WTC11 (cell line): Measurements from ENCODE around the gene CD302. TPM values are rescaled to one million over a fixed set of nuclear protein-coding genes. Genes with fewer than 3 reads are reported as not detected.

Experiments
- ATAC-seq: fragments of 200-7000 bp; cut with Tn5 transposase; 2 replicates; pipeline ENCODE4 v1.10.0; 2021; ENCODE audit warnings: mild to moderate bottlenecking, moderate library complexity
- CTCF ChIA-PET: fragments of 300-600 bp; sonication (Branson Sonifier 250); formaldehyde crosslinking; loops from one replicate; lab custom pipeline; 2021; ENCODE audit warnings: antibody characterized with exemption; lab: Charles Lee
- POLR2A ChIA-PET: fragments of 350-600 bp; sonication (Branson Sonifier 250); formaldehyde crosslinking; loops from one replicate; lab custom pipeline; 2021; ENCODE audit warnings: antibody characterized with exemption; lab: Charles Lee
- DNase-seq: peaks from one replicate; pipeline ENCODE4 v3.0.0; 2021; ENCODE audit warnings: low spot score
- H3K27ac Mint-ChIP-seq: 2 replicates; pipeline ENCODE4 v1.8.0; 2021; ENCODE audit warnings: mixed read lengths
- H3K27me3 Mint-ChIP-seq: 2 replicates; pipeline ENCODE4 v1.8.0; 2021; ENCODE audit warnings: low read depth, mild to moderate bottlenecking, moderate library complexity, mixed read lengths
- H3K36me3 Mint-ChIP-seq: 2 replicates; pipeline ENCODE4 v1.8.0; 2021; ENCODE audit warnings: mixed read lengths
- H3K4me1 Mint-ChIP-seq: 2 replicates; pipeline ENCODE4 v1.8.0; 2022; ENCODE audit warnings: mixed read lengths
- H3K4me3 Mint-ChIP-seq: 2 replicates; pipeline ENCODE4 v1.8.0; 2021; ENCODE audit warnings: mild to moderate bottlenecking, moderate library complexity, mixed read lengths
- H3K9me3 Mint-ChIP-seq: 2 replicates; pipeline ENCODE4 v1.8.0; 2021; ENCODE audit warnings: mixed read lengths
- FOXJ3 ChIP-seq: sonication (generic); formaldehyde crosslinking; IDR thresholded peaks from 2 replicates; pipeline ENCODE4 v1.9.0; 2021; ENCODE audit warnings: missing genetic modification reagents, mild to moderate bottlenecking, borderline replicate concordance
- HMGA2 ChIP-seq: fragments of 250-450 bp; sonication (Bioruptor Pico); IDR thresholded peaks from 2 replicates; pipeline ENCODE4 v1.4.0; 2021; ENCODE audit warnings: mild to moderate bottlenecking, moderate library complexity
- IRF1 ChIP-seq: sonication (generic); formaldehyde crosslinking; IDR thresholded peaks from 2 replicates; pipeline ENCODE4 v1.8.0; 2023; ENCODE audit warnings: missing genetic modification reagents
- JUN ChIP-seq: sonication (generic); formaldehyde crosslinking; IDR thresholded peaks from 2 replicates; pipeline ENCODE4 v1.8.0; 2023; ENCODE audit warnings: mild to moderate bottlenecking, missing genetic modification reagents
- MXD4 ChIP-seq: fragments of 250-450 bp; sonication (Bioruptor Pico); IDR thresholded peaks from 2 replicates; pipeline ENCODE4 v1.8.0; 2021; ENCODE audit warnings: mild to moderate bottlenecking, moderate library complexity, borderline replicate concordance
- NFATC4 ChIP-seq: fragments of 250-450 bp; sonication (Bioruptor Pico); IDR thresholded peaks from 2 replicates; pipeline ENCODE4 v1.9.0; 2021; ENCODE audit warnings: mild to moderate bottlenecking
- SMAD4 ChIP-seq: sonication (generic); formaldehyde crosslinking; IDR thresholded peaks from 2 replicates; pipeline ENCODE4 v1.8.0; 2022; ENCODE audit warnings: mild to moderate bottlenecking, missing genetic modification reagents
- SOX15 ChIP-seq: fragments of 250-450 bp; sonication (Bioruptor Pico); IDR thresholded peaks from 2 replicates; pipeline ENCODE4 v1.9.0; 2021; ENCODE audit warnings: mild to moderate bottlenecking
- TCF7 ChIP-seq: sonication (generic); formaldehyde crosslinking; IDR thresholded peaks from 2 replicates; pipeline ENCODE4 v1.8.0; 2022; ENCODE audit warnings: mild to moderate bottlenecking, low read depth, missing genetic modification reagents, moderate library complexity
- ZNF121 ChIP-seq: sonication (generic); formaldehyde crosslinking; IDR thresholded peaks from 2 replicates; pipeline ENCODE4 v1.8.0; 2023; ENCODE audit warnings: missing genetic modification reagents
- ZNF138 ChIP-seq: sonication (generic); formaldehyde crosslinking; conservative IDR thresholded peaks from 2 replicates; pipeline ENCODE4 v1.8.1; 2022; ENCODE audit warnings: mild to moderate bottlenecking, moderate library complexity, missing genetic modification reagents
- total RNA-seq: library from RNA; stranded (reverse); gene quantifications from 3 replicates; pipeline ENCODE4 v1.2.3, GENCODE V29; 2021
- TF ChIP-seq, protein P1 (sequence below): sonication (generic); formaldehyde crosslinking; IDR thresholded peaks from 2 replicates; pipeline ENCODE4 v1.8.0; 2023; ENCODE audit warnings: missing genetic modification reagents, mild to moderate bottlenecking, borderline replicate concordance
- TF ChIP-seq, protein P2 (sequence below): sonication (generic); formaldehyde crosslinking; IDR thresholded peaks from 2 replicates; pipeline ENCODE4 v1.8.1; 2022; ENCODE audit warnings: low read depth, mild to moderate bottlenecking, moderate library complexity, missing genetic modification reagents, borderline replicate concordance
- TF ChIP-seq, protein P3 (sequence below): fragments of 250-450 bp; sonication (Bioruptor Pico); IDR thresholded peaks from 2 replicates; pipeline ENCODE4 v1.9.0; 2021; ENCODE audit warnings: mild to moderate bottlenecking
- TF ChIP-seq, protein P4 (sequence below): sonication (generic); formaldehyde crosslinking; IDR thresholded peaks from 2 replicates; pipeline ENCODE4 v1.8.1; 2022; ENCODE audit warnings: mild to moderate bottlenecking, missing genetic modification reagents, moderate library complexity, borderline replicate concordance

The CD302 gene
- total RNA-seq, 1 experiment from 2014 or later: 1.4 TPM

DNA sequence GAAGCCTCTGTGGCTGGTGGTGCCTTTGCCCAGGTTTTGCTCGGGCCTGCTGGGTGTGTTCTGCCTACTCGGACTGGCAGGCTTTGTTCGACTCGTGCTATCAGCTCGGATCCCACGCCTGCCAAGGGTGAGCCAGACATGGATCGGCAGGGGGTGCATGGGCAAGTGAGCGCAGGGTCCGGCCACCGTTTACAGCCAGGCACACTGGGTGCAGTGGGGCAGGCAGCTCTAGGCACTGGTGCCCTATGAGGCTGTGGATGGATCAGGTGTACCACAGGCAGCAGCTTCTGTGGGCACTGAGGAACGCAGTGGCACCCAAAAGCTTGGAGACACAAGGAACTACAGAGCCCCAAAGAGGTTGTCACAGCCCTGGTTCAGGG, 60.1 kb downstream of the CD302 start (continued):
- TF ChIP-seq, protein P1, sequence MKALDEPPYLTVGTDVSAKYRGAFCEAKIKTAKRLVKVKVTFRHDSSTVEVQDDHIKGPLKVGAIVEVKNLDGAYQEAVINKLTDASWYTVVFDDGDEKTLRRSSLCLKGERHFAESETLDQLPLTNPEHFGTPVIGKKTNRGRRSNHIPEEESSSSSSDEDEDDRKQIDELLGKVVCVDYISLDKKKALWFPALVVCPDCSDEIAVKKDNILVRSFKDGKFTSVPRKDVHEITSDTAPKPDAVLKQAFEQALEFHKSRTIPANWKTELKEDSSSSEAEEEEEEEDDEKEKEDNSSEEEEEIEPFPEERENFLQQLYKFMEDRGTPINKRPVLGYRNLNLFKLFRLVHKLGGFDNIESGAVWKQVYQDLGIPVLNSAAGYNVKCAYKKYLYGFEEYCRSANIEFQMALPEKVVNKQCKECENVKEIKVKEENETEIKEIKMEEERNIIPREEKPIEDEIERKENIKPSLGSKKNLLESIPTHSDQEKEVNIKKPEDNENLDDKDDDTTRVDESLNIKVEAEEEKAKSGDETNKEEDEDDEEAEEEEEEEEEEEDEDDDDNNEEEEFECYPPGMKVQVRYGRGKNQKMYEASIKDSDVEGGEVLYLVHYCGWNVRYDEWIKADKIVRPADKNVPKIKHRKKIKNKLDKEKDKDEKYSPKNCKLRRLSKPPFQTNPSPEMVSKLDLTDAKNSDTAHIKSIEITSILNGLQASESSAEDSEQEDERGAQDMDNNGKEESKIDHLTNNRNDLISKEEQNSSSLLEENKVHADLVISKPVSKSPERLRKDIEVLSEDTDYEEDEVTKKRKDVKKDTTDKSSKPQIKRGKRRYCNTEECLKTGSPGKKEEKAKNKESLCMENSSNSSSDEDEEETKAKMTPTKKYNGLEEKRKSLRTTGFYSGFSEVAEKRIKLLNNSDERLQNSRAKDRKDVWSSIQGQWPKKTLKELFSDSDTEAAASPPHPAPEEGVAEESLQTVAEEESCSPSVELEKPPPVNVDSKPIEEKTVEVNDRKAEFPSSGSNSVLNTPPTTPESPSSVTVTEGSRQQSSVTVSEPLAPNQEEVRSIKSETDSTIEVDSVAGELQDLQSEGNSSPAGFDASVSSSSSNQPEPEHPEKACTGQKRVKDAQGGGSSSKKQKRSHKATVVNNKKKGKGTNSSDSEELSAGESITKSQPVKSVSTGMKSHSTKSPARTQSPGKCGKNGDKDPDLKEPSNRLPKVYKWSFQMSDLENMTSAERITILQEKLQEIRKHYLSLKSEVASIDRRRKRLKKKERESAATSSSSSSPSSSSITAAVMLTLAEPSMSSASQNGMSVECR (CRISPR knock-in tag): no peak
- no peak for TF ChIP-seq ZNF121
- TF ChIP-seq MXD4 (CRISPR knock-in tag): no peak
- TF ChIP-seq, protein P2, sequence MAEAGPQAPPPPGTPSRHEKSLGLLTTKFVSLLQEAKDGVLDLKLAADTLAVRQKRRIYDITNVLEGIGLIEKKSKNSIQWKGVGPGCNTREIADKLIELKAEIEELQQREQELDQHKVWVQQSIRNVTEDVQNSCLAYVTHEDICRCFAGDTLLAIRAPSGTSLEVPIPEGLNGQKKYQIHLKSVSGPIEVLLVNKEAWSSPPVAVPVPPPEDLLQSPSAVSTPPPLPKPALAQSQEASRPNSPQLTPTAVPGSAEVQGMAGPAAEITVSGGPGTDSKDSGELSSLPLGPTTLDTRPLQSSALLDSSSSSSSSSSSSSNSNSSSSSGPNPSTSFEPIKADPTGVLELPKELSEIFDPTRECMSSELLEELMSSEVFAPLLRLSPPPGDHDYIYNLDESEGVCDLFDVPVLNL: no peak
- no peak for TF ChIP-seq SMAD4 (CRISPR knock-in tag)
- TF ChIP-seq, protein P3, sequence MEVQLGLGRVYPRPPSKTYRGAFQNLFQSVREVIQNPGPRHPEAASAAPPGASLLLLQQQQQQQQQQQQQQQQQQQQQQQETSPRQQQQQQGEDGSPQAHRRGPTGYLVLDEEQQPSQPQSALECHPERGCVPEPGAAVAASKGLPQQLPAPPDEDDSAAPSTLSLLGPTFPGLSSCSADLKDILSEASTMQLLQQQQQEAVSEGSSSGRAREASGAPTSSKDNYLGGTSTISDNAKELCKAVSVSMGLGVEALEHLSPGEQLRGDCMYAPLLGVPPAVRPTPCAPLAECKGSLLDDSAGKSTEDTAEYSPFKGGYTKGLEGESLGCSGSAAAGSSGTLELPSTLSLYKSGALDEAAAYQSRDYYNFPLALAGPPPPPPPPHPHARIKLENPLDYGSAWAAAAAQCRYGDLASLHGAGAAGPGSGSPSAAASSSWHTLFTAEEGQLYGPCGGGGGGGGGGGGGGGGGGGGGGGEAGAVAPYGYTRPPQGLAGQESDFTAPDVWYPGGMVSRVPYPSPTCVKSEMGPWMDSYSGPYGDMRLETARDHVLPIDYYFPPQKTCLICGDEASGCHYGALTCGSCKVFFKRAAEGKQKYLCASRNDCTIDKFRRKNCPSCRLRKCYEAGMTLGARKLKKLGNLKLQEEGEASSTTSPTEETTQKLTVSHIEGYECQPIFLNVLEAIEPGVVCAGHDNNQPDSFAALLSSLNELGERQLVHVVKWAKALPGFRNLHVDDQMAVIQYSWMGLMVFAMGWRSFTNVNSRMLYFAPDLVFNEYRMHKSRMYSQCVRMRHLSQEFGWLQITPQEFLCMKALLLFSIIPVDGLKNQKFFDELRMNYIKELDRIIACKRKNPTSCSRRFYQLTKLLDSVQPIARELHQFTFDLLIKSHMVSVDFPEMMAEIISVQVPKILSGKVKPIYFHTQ (CRISPR knock-in tag): no peak
- no peak for TF ChIP-seq FOXJ3
- TF ChIP-seq HMGA2 (CRISPR knock-in tag): no peak
- TF ChIP-seq, protein P4, sequence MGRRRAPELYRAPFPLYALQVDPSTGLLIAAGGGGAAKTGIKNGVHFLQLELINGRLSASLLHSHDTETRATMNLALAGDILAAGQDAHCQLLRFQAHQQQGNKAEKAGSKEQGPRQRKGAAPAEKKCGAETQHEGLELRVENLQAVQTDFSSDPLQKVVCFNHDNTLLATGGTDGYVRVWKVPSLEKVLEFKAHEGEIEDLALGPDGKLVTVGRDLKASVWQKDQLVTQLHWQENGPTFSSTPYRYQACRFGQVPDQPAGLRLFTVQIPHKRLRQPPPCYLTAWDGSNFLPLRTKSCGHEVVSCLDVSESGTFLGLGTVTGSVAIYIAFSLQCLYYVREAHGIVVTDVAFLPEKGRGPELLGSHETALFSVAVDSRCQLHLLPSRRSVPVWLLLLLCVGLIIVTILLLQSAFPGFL: no peak
- TF ChIP-seq JUN (CRISPR knock-in tag): no peak
- TF ChIP-seq IRF1: no peak
- TF ChIP-seq ZNF138 (CRISPR knock-in tag): no peak
- no peak for TF ChIP-seq TCF7 (CRISPR knock-in tag)
- TF ChIP-seq, all 79 proteins: peak for 0

DNA sequence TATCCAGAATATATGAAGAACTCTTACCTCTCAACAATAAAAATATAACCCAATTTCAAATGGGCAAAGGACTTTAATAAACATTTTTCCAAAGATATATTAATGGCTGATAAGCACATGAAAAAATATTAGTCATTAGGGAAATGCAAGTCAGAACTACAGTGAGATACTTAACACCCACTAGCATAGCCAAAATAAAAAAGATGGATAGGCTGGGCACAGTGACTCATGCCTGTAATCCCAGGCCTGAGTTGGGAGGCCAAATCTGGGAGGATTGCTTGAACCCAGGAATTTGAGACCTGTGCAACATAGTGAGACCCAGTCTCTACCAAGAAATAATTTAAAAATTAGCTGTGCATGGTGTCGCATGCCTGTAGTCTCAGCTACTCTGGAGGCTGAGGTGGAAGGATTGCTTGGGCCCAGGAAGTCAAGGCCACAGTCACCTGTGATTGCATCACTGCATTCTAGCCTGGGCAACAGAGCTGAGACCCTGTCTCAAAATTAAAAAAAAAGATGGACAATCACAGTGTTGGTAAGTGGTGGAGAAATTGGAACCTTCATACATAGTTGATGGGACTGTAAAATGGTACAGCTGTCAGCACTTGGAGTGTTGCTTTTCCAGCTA, 60.6 kb downstream of the CD302 start:
- ATAC-seq (no peak), DNase-seq (no peak)
- ChIA-PET POLR2A (interaction anchor here (0.6 kb wide), 1 partner anchor 32 kb away, joined by 3 read pairs; no protein-coding TSS in a partner anchor), CTCF (interaction anchor here (1.3 kb wide), 2 partner anchors 18 to 180 kb away, joined by 4 to 7 read pairs; no protein-coding TSS in a partner anchor)
- peaks cover 51% of the 10 kb centered on the region for H3K36me3 Mint-ChIP-seq
- no peak overlapping the region; the same call in 1 of the 2 replicates for H3K27ac Mint-ChIP-seq
- TF ChIP-seq NFATC4 (CRISPR knock-in tag) (no peak), SOX15 (no peak), SMAD4 (CRISPR knock-in tag) (no peak)
- 0 out of 2 replicates have a peak, but pooled peaks cover 4% of the 10 kb centered on the region for H3K9me3 Mint-ChIP-seq
- no peaks in the 10 kb centered on the region for H3K4me1 Mint-ChIP-seq
- H3K4me3 Mint-ChIP-seq: no peak overlapping the region
- no peaks in the 10 kb centered on the region for H3K27me3 Mint-ChIP-seq
